ENCODE data around the gene JARID2.
A peak's percentile ranks its signal among the peaks of the same experiment; 100 is the strongest.

Gene JARID2

DNA sequence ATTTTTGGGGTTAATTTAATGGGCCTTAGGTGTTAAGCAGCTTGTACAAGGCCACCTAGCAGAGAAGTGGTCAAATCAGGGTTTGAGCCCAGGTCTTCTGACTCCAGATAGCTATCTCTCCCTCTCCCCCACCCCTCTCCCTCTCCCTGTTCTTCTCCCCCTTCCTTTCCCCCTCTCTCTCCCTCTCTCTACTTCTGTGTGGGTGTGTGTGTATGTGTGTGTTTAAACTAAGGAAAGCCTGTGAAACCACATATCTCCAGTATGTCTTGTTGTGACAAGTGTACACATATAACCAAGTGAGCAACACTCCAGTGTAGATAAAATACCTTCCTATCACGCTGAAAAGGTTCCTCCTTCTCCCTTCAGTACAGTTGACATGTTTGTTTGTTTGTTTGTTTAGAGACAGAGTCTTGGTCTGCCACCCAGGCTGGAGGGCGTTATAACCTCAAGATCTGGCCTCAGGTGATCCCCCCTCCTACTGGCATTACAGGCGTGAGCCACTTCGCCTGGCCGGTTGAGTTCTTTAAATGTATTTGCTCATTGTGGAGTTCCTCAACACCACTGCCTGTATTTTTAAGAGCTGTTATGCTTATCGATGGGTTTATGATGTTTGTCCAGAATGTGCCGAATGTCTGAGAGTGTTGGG, 140.4 kb downstream of the JARID2 start:
- no peak overlapping the region for H3K4me3 ChIP-seq (ENCODE audit: low read depth, low read length)
- DNase-seq (ENCODE audit: low read depth) = no peak
- TF ChIP-seq, protein P1, sequence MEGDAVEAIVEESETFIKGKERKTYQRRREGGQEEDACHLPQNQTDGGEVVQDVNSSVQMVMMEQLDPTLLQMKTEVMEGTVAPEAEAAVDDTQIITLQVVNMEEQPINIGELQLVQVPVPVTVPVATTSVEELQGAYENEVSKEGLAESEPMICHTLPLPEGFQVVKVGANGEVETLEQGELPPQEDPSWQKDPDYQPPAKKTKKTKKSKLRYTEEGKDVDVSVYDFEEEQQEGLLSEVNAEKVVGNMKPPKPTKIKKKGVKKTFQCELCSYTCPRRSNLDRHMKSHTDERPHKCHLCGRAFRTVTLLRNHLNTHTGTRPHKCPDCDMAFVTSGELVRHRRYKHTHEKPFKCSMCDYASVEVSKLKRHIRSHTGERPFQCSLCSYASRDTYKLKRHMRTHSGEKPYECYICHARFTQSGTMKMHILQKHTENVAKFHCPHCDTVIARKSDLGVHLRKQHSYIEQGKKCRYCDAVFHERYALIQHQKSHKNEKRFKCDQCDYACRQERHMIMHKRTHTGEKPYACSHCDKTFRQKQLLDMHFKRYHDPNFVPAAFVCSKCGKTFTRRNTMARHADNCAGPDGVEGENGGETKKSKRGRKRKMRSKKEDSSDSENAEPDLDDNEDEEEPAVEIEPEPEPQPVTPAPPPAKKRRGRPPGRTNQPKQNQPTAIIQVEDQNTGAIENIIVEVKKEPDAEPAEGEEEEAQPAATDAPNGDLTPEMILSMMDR (IDR thresholded peaks at IDR 0.05; ENCODE audit: control insufficient read depth, extremely low read depth, insufficient read depth) = no peak

DNA sequence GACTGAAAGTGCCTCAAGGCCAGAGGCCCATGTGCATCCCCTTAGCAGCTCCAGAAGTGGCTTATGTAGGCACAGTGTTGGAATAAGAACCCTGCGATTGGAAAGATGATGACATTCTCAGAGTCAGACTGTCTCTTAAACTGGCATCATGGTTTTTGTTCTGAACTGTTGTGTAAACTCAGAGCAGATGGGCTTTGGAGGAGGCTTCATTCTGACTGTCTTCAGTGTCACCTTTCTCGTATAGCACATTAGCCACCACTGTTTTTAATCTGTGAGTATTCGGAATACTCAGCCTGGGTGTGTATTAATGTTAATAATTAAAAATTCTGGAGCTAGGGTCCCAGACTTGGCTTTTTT, 140.9 kb downstream of the JARID2 start:
- DNase-seq (ENCODE audit: low read depth) = no peak
- TF ChIP-seq, protein P1 (IDR thresholded peaks at IDR 0.05; ENCODE audit: control insufficient read depth, extremely low read depth, insufficient read depth) = no peak

DNA sequence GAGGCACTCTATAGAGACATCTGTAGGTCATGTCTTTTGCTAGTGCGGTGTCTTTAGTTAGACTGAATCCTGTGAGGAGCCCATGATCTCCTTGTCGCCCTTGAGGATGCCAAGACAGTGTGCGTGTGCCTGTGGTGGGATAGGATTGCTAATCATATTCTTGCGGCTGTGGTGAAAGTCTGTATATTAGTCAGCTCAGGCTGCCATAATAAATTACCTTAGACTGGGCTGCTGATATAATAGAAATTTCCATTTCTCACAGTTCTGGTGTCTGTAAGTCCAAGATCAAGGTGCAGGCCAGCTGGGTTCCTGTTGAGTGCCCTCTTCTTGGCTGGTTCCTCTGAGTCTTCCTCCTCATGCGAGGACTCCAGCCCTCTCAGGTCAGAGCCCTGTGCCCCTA, 141.2 kb downstream of the JARID2 start:
- no peak for DNase-seq (ENCODE audit: low read depth)
- H3K4me3 ChIP-seq (ENCODE audit: low read depth, low read length) = no peak overlapping the region
- TF ChIP-seq, protein P1 (IDR thresholded peaks at IDR 0.05; ENCODE audit: control insufficient read depth, extremely low read depth, insufficient read depth) = no peak

More for the DNA sequence above, 140.9 kb downstream of the JARID2 start:
- no peak overlapping the region for H3K4me3 ChIP-seq (ENCODE audit: low read depth, low read length)

DNA sequence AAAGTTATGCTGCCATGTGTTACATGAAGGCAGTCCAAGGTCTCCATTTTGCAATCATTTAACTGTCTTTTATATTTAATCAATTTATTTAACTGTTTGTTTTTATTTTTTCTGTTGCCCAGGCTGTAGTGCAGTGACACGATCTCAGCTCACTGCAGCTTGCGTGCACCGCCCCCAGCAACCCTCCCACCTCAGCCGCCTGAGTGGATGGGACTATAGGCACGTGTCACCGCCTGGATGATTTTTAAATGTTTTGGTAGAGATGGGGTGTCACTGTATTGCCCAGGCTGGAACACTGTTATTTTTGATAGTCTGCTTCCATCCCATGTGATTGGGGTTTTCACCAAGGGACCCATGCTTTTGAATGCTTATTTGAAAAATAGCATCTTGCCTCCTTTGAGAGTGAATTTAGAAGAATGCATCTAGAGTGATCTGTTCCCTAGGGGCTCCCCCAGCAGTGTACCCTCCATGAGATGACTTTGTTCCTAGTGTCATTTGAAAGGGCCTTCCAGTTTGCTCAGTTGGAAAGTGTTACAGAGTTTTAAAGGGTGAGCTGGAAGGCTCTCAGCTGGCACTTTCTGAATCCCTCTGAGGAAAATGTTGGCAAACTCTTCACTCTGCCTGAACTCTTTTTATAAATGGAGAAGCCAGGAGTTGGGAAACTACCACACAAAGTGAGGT, 143.4 kb downstream of the JARID2 start:
- H3K4me3 ChIP-seq (ENCODE audit: low read depth, low read length) = no peak overlapping the region
- TF ChIP-seq, protein P1 (IDR thresholded peaks at IDR 0.05; ENCODE audit: control insufficient read depth, extremely low read depth, insufficient read depth) = no peak
- no peak for DNase-seq (ENCODE audit: low read depth)

DNA sequence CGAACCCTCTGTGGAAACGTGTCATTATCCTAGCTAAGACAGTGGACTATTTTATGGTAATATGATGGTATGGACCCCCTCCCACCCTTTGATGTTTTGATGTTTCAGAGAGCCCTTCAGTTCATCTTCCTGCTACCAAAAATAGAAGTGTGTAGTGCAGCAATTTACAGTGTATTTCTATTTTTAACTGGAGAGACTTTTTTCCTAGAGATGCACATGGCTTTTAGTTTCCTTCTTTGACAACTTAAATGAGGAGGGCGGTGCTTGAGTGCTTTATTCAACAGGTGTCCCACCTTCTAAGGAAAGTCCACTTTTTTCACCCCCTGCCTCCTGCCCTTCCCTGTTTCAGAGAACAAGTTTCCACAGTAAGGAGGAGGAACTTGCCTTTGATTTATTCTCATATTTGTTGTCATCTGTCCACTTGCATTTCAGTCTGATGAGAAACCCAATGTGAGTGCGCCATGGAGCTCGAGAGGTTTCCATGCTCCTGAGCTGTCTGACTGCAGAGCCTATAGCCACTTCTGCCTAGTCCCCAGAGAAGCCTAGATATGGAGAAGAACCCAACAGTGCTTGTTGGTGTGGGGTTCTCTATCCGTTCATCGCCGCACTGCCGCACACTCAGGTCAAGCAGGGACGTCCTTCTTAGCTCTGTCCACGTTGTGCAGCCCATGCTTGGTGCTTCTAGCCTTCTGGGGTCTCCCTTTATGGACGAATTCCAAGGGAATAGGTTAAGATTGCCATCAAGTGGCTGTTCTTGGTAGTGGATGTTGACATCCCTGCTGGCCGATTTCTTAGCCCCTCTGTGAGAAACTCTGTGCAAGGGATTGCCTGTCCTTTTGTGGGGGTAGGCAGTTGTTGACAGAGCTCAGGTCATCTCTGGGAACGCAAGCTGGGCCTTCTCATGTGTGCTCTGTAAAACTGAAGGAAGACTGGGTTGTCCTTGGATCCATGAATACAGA, 144.2 kb downstream of the JARID2 start:
- H3K4me3 ChIP-seq (ENCODE audit: low read depth, low read length) = no peak overlapping the region
- no peak for DNase-seq (ENCODE audit: low read depth)
- TF ChIP-seq, protein P1 (IDR thresholded peaks at IDR 0.05; ENCODE audit: control insufficient read depth, extremely low read depth, insufficient read depth) = peak; percentile 45

DNA sequence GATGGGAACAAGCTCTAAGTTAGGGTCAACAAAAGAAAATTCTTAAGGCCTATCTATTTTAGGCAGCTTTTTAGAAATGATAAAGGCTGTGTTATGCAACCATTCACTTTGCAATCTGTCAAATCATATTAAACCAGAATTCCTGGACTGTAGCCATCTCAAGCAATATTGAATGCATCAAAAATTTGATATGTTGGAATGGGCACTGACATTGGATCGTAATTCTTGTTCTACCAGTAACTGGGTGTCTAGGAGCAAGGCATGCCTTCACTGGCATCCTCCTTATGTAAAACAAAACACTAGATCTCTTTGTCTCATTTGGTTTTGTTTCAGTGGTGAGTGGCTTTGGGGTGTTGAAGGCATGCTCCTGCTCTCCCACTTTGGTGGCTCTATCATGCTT, 145.6 kb downstream of the JARID2 start:
- TF ChIP-seq, protein P1 (IDR thresholded peaks at IDR 0.05; ENCODE audit: control insufficient read depth, extremely low read depth, insufficient read depth) = no peak

More for the DNA sequence above, 145.6 kb downstream of the JARID2 start:
- H3K4me3 ChIP-seq (ENCODE audit: low read depth, low read length) = no peak overlapping the region
- DNase-seq (ENCODE audit: low read depth) = peak; percentile 79
